Measurements from ENCODE around the gene MCOLN3. TPM values are rescaled to one million over a fixed set of nuclear protein-coding genes. Genes with fewer than 3 reads are reported as not detected.

Gene MCOLN3
- total and polyA plus RNA-seq, 2 donors (not counting 1 experiment from before 2014, with no cell fraction given): 2.5 to 2.7 TPM

DNA sequence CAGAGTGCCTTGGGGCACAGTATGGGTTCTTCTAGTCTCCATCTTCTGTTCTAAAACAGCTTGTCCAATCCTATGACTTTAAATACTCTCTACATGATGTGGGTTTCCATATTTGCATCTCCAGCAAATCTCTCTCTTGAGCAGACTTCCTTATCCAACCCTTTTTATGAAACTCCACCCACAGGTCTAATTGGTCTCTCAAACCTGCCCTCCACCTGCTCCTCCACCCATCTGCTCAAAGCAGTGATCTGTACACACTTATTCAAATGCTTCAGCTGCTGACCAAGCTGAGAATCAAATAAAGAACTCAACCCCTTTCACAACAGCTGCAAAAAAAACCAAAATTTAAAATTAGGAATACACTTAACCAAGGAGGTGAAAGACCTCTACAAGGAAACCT lies 62.9 kb downstream of the MCOLN3 start:
- Histone ChIP-seq H2AFZ (ENCODE audit: low read length) (no peak overlapping the region), H3K4me2 (ENCODE audit: extremely low read depth, insufficient read depth, low read length) (no peak overlapping the region)

DNA sequence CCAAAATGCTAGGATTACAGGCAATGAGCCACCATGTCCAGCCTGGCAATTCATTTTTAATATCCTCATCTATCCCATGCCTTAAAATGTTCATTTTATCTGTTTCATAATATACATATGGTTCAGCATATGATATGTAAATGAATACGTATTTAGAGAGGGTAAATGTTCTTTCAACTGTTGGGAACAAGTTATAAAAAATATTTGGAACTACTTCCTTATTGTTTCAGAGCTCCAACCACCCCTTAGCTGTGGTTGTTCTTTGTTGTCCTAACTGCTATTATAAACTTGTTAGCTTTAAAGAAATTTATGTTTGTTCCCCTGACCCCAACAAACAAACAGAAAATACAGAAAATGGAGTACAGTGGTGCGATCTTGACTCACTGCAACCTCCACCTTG lies 65.9 kb downstream of the MCOLN3 start:
- Histone ChIP-seq H3K4me3 (replicated peaks in 1 of 4; ENCODE audit: control extremely low read depth in 1 of 4, insufficient read depth in 1 of 4, low read depth in 3 of 4, low read length in 4 of 4) (no peak overlapping the region), H3K4me1 (ENCODE audit: control insufficient read depth, extremely low read depth, insufficient read depth, low read length) (no peaks in the 10 kb centered on the region), H3K79me2 (ENCODE audit: control insufficient read depth, insufficient read depth, low read length) (no peaks in the 10 kb centered on the region), H3K36me3 (ENCODE audit: control insufficient read depth, insufficient read depth, low read length) (no peaks in the 10 kb centered on the region), H3K27ac (ENCODE audit: insufficient read depth, low read length) (no peak overlapping the region), H3K9me3 (ENCODE audit: control insufficient read depth, insufficient read depth, low read depth, low read length) (no peaks in the 10 kb centered on the region), H3K9ac (ENCODE audit: insufficient read depth, low read length) (no peak overlapping the region), H4K20me1 (ENCODE audit: control insufficient read depth, extremely low read depth, insufficient read depth, low read length) (no peaks in the 10 kb centered on the region), H3K4me2 (ENCODE audit: extremely low read depth, insufficient read depth, low read length) (no peak overlapping the region), H3K27me3 (ENCODE audit: control insufficient read depth, insufficient read depth, low read length) (no peaks in the 10 kb centered on the region), H2AFZ (ENCODE audit: low read length) (no peak overlapping the region)
- DNase-seq (ENCODE audit: low read depth in 2 of 2): no peak
- TF ChIP-seq CTCF (conservative IDR thresholded peaks at IDR 0.05 in 1 of 2, IDR thresholded peaks at IDR 0.05 in 1 of 2; ENCODE audit: low read depth in 1 of 2, low read length in 2 of 2): no peak
- no peak for TF ChIP-seq EZH2 (IDR thresholded peaks at IDR 0.05; ENCODE audit: low read length, missing control alignments)

More for the DNA sequence above, 62.9 kb downstream of the MCOLN3 start:
- Histone ChIP-seq H3K9me3 (ENCODE audit: control insufficient read depth, insufficient read depth, low read depth, low read length) (no peaks in the 10 kb centered on the region), H3K27ac (ENCODE audit: insufficient read depth, low read length) (no peak overlapping the region), H3K4me3 (replicated peaks in 1 of 4; ENCODE audit: control extremely low read depth in 1 of 4, insufficient read depth in 1 of 4, low read depth in 3 of 4, low read length in 4 of 4) (no peak overlapping the region), H3K4me1 (ENCODE audit: control insufficient read depth, extremely low read depth, insufficient read depth, low read length) (no peaks in the 10 kb centered on the region), H3K27me3 (ENCODE audit: control insufficient read depth, insufficient read depth, low read length) (no peaks in the 10 kb centered on the region), H3K36me3 (ENCODE audit: control insufficient read depth, insufficient read depth, low read length) (no peaks in the 10 kb centered on the region), H3K79me2 (ENCODE audit: control insufficient read depth, insufficient read depth, low read length) (no peaks in the 10 kb centered on the region), H3K9ac (ENCODE audit: insufficient read depth, low read length) (no peak overlapping the region), H4K20me1 (ENCODE audit: control insufficient read depth, extremely low read depth, insufficient read depth, low read length) (no peaks in the 10 kb centered on the region)
- DNase-seq (ENCODE audit: low read depth in 2 of 2): no peak
- TF ChIP-seq EZH2 (IDR thresholded peaks at IDR 0.05; ENCODE audit: low read length, missing control alignments) (no peak), CTCF (conservative IDR thresholded peaks at IDR 0.05 in 1 of 2, IDR thresholded peaks at IDR 0.05 in 1 of 2; ENCODE audit: low read depth in 1 of 2, low read length in 2 of 2) (no peak)

DNA sequence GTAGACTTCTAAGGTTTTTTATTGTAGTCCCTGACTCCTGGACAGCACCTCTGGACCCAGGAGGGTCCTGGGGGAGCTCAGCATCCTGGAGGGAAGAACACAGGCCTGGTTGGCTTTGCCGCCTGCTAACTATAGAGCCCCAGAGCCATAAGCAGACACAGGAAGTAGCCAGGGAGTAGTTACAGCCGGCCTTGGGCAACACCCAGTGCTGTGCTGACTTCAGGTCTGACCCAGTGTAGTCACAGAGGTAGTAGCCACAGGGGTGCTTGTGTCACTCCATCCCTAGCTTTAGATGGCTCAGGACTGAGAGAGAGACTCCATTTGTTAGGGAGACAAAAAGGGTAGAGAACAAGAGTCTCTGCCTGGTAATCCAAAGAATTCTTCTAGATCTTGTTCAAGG lies 73.3 kb downstream of the MCOLN3 start:
- DNase-seq (ENCODE audit: low read depth in 2 of 2): no peak
- Histone ChIP-seq H3K4me3 (replicated peaks in 1 of 4; ENCODE audit: control extremely low read depth in 1 of 4, insufficient read depth in 1 of 4, low read depth in 3 of 4, low read length in 4 of 4) (no peak overlapping the region), H3K4me2 (ENCODE audit: extremely low read depth, insufficient read depth, low read length) (no peak overlapping the region), H3K36me3 (ENCODE audit: control insufficient read depth, insufficient read depth, low read length) (no peaks in the 10 kb centered on the region), H3K27me3 (ENCODE audit: control insufficient read depth, insufficient read depth, low read length) (no peaks in the 10 kb centered on the region), H2AFZ (ENCODE audit: low read length) (no peak overlapping the region), H3K9me3 (ENCODE audit: control insufficient read depth, insufficient read depth, low read depth, low read length) (no peaks in the 10 kb centered on the region), H3K79me2 (ENCODE audit: control insufficient read depth, insufficient read depth, low read length) (no peaks in the 10 kb centered on the region), H3K9ac (ENCODE audit: insufficient read depth, low read length) (no peak overlapping the region), H3K27ac (ENCODE audit: insufficient read depth, low read length) (no peak overlapping the region), H3K4me1 (ENCODE audit: control insufficient read depth, extremely low read depth, insufficient read depth, low read length) (no peaks in the 10 kb centered on the region), H4K20me1 (ENCODE audit: control insufficient read depth, extremely low read depth, insufficient read depth, low read length) (no peaks in the 10 kb centered on the region)
- no peak for TF ChIP-seq EZH2 (IDR thresholded peaks at IDR 0.05; ENCODE audit: low read length, missing control alignments)
- no peak for TF ChIP-seq CTCF (conservative IDR thresholded peaks at IDR 0.05 in 1 of 2, IDR thresholded peaks at IDR 0.05 in 1 of 2; ENCODE audit: low read depth in 1 of 2, low read length in 2 of 2)
